Measurements from ENCODE around the gene HIVEP2. TPM values are rescaled to one million over a fixed set of nuclear protein-coding genes. Genes with fewer than 3 reads are reported as not detected.

HIVEP2 gene
- polyA plus RNA-seq, 2 of the 4 experiments (the other 2 are of a cell fraction), result 2.2 to 2.6 TPM

- no peaks in the 10 kb centered on the region for H3K9me3 ChIP-seq
- H3K4me3 ChIP-seq, result no peak overlapping the region
- no peak for FAIRE-seq
- ATAC-seq, result no peak
- no peak overlapping the region for H3K27ac ChIP-seq
- ChIA-PET POLR2A (no interaction called here), CTCF (interaction anchor here (0.6 kb wide), 1 partner anchor 273 kb away, joined by 3 read pairs; no protein-coding TSS in a partner anchor)
- TF ChIP-seq FOSL2 (IDR thresholded peaks at IDR 0.05) (no peak), FOSL2 (CRISPR knock-in tag; IDR thresholded peaks at IDR 0.05) (no peak), NR3C1 (IDR thresholded peaks at IDR 0.05) (no peak), RARB (CRISPR knock-in tag; IDR thresholded peaks at IDR 0.05) (no peak), MAZ (IDR thresholded peaks at IDR 0.05; ENCODE audit: borderline replicate concordance, low read depth, low read length) (no peak), RAD21 (conservative IDR thresholded peaks at IDR 0.05 in 1 of 2, IDR thresholded peaks at IDR 0.05 in 1 of 2) (no peak), HOXB5 (CRISPR knock-in tag; IDR thresholded peaks at IDR 0.05) (no peak), ZSCAN20 (CRISPR knock-in tag; IDR thresholded peaks at IDR 0.05) (no peak), TP53 (CRISPR knock-in tag; IDR thresholded peaks at IDR 0.05) (no peak)
- TF ChIP-seq, protein P1, sequence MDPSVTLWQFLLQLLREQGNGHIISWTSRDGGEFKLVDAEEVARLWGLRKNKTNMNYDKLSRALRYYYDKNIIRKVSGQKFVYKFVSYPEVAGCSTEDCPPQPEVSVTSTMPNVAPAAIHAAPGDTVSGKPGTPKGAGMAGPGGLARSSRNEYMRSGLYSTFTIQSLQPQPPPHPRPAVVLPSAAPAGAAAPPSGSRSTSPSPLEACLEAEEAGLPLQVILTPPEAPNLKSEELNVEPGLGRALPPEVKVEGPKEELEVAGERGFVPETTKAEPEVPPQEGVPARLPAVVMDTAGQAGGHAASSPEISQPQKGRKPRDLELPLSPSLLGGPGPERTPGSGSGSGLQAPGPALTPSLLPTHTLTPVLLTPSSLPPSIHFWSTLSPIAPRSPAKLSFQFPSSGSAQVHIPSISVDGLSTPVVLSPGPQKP (IDR thresholded peaks at IDR 0.05; ENCODE audit: low read depth, low read length), result no peak
- H3K4me2 ChIP-seq, result no peak overlapping the region
- 85% methylated on average over 5 of the region's 5 CpGs for WGBS (ENCODE audit: missing lambda C conversion rate)
- H3K4me1 ChIP-seq, result no peaks in the 10 kb centered on the region
- no peak for DNase-seq (ENCODE audit: low read depth in 1 of 2, low spot score in 1 of 2)
These were observed 31.9 kb downstream of the HIVEP2 start for GRCh38 chr6:142913036-142913510.

GRCh38 chr6:142912125-142912524 is 32.9 kb downstream of the HIVEP2 start:
- Histone ChIP-seq H3K4me2 (no peak overlapping the region), H3K9me3 (no peaks in the 10 kb centered on the region), H3K27ac (no peak overlapping the region), H3K4me3 (no peak overlapping the region), H3K4me1 (no peaks in the 10 kb centered on the region)
- 80% methylated on average over 4 of the region's 4 CpGs for WGBS (ENCODE audit: missing lambda C conversion rate)
- ChIA-PET POLR2A (no interaction called here), CTCF (no interaction called here)
- TF ChIP-seq HOXA7 (CRISPR knock-in tag; IDR thresholded peaks at IDR 0.05), result no peak
- TF ChIP-seq CHD4 (IDR thresholded peaks at IDR 0.05; ENCODE audit: borderline replicate concordance), result no peak
- no peak for TF ChIP-seq ZNF302 (CRISPR knock-in tag; IDR thresholded peaks at IDR 0.05)
- TF ChIP-seq, protein P1 (IDR thresholded peaks at IDR 0.05; ENCODE audit: low read depth, low read length), result no peak
- no peak for DNase-seq (ENCODE audit: low read depth in 1 of 2, low spot score in 1 of 2)
- FAIRE-seq, result no peak
- no peak for ATAC-seq

- FAIRE-seq (no peak), DNase-seq (ENCODE audit: low read depth in 1 of 2, low spot score in 1 of 2) (no peak), ATAC-seq (no peak)
- Histone ChIP-seq H3K4me1 (no peaks in the 10 kb centered on the region), H3K4me3 (no peak overlapping the region), H3K27ac (no peak overlapping the region), H3K4me2 (no peak overlapping the region), H3K9me3 (no peaks in the 10 kb centered on the region)
- TF ChIP-seq, protein P1 (IDR thresholded peaks at IDR 0.05; ENCODE audit: low read depth, low read length), result no peak
- no peak for TF ChIP-seq TP53 (CRISPR knock-in tag; IDR thresholded peaks at IDR 0.05)
- no peak for TF ChIP-seq HOXB13 (CRISPR knock-in tag; IDR thresholded peaks at IDR 0.05; ENCODE audit: low read depth)
- TF ChIP-seq SMC3 (IDR thresholded peaks at IDR 0.05), result no peak
- TF ChIP-seq BCL3 (IDR thresholded peaks at IDR 0.05), result no peak
- TF ChIP-seq, protein P2, sequence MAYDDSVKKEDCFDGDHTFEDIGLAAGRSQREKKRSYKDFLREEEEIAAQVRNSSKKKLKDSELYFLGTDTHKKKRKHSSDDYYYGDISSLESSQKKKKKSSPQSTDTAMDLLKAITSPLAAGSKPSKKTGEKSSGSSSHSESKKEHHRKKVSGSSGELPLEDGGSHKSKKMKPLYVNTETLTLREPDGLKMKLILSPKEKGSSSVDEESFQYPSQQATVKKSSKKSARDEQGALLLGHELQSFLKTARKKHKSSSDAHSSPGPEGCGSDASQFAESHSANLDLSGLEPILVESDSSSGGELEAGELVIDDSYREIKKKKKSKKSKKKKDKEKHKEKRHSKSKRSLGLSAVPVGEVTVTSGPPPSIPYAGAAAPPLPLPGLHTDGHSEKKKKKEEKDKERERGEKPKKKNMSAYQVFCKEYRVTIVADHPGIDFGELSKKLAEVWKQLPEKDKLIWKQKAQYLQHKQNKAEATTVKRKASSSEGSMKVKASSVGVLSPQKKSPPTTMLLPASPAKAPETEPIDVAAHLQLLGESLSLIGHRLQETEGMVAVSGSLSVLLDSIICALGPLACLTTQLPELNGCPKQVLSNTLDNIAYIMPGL (CRISPR knock-in tag; IDR thresholded peaks at IDR 0.05; ENCODE audit: borderline replicate concordance), result no peak
- TF ChIP-seq NFE2L2 (conservative IDR thresholded peaks at IDR 0.05; ENCODE audit: low read length), result no peak
- TF ChIP-seq RAD21 (conservative IDR thresholded peaks at IDR 0.05 in 1 of 2, IDR thresholded peaks at IDR 0.05 in 1 of 2), result no peak
- TF ChIP-seq HOXA7 (CRISPR knock-in tag; IDR thresholded peaks at IDR 0.05), result no peak
- TF ChIP-seq EP300 (IDR thresholded peaks at IDR 0.05), result no peak
- no peak for TF ChIP-seq EHMT2 (IDR thresholded peaks at IDR 0.05; ENCODE audit: low read depth)
- WGBS (ENCODE audit: missing lambda C conversion rate), result 91% methylated on average over 2 of the region's 2 CpGs
- POLR2A ChIA-PET, result no interaction called here
- CTCF ChIA-PET, result no interaction called here
These were observed 33.5 kb downstream of the HIVEP2 start for GRCh38 chr6:142911430-142911829.
